Prostate gland (tissue), 2 donors: Measurements from ENCODE around the gene C20orf96.

Experiments
- POLR2A ChIP-seq: fragments of 450-650 bp; IDR thresholded peaks from one replicate; pipeline ENCODE4 v1.6.1; 2016; ENCODE audit warnings: antibody characterized with exemption, mild to moderate bottlenecking
- POLR2AphosphoS5 ChIP-seq: sonication (generic); formaldehyde crosslinking; IDR thresholded peaks from one replicate; pipeline ENCODE4 v1.6.1; 2017; ENCODE audit warnings: antibody characterized with exemption
- TF ChIP-seq, protein P1 (sequence below), 4 experiments: fragments of 200-600 bp in 2 of 4; fragments of 450-650 bp in 2 of 4; sonication (generic) in 2 of 4; IDR thresholded peaks; 1 replicate in 3 of 4; 2 replicates in 1 of 4; pipeline ENCODE4 v1.5.1; 2016 to 2019; ENCODE audit warnings: antibody characterized with exemption in 4 of 4, mild to moderate bottlenecking in 2 of 4, moderate library complexity in 2 of 4

DNA sequence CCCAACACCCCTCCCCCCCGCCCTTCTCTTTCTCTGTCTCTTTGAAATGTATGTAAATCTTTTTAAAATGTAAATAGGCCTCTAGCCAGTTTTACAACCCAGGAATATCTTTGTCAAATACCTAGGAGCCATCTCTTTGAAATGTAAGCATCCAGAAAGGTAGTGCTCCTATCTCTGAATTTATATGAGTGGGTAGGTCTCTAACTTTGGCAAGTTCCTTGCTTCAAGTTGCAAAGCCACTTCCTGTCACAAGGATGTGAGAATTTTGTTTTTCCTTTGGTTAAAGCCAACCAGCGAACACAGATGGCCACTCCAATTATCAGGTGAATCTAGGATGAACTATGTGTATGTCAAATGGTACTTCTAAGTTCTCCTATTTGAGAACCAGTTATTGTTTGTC is 39.2 kb downstream of the C20orf96 start:
- peak; percentile 5 for TF ChIP-seq POLR2AphosphoS5
- no peak for TF ChIP-seq POLR2A
- TF ChIP-seq, protein P1, sequence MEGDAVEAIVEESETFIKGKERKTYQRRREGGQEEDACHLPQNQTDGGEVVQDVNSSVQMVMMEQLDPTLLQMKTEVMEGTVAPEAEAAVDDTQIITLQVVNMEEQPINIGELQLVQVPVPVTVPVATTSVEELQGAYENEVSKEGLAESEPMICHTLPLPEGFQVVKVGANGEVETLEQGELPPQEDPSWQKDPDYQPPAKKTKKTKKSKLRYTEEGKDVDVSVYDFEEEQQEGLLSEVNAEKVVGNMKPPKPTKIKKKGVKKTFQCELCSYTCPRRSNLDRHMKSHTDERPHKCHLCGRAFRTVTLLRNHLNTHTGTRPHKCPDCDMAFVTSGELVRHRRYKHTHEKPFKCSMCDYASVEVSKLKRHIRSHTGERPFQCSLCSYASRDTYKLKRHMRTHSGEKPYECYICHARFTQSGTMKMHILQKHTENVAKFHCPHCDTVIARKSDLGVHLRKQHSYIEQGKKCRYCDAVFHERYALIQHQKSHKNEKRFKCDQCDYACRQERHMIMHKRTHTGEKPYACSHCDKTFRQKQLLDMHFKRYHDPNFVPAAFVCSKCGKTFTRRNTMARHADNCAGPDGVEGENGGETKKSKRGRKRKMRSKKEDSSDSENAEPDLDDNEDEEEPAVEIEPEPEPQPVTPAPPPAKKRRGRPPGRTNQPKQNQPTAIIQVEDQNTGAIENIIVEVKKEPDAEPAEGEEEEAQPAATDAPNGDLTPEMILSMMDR (IDR thresholded peaks at IDR 0.05) = no peak
